GM12878 (cell line): Measurements from ENCODE around the gene HNRNPA2B1. TPM values are rescaled to one million over a fixed set of nuclear protein-coding genes. Genes with fewer than 3 reads are reported as not detected.

ENCODE experiments used
- ATAC-seq: fragments of 200-7000 bp; cut with Tn5 transposase; 3 replicates; pipeline ENCODE4 v1.9.1; 2020; ENCODE audit warnings: mild to moderate bottlenecking, moderate library complexity
- BruUV-seq: library from RNA; stranded (reverse); fragments of 400-500 nt; replicated peaks from 2 replicates; lab custom pipeline; 2021; lab: Mats Ljungman, UMichigan
- CTCF ChIA-PET: fragments of 300-600 bp; sonication (Branson Sonifier 250); formaldehyde crosslinking; extraction: SDS; loops from one replicate; lab custom pipeline; 2021; ENCODE audit warnings: inconsistent platforms; lab: Yijun Ruan, JAX
- POLR2A ChIA-PET: fragments of 350-600 bp; formaldehyde crosslinking; extraction: SDS; loops from one replicate; lab custom pipeline; 2021; ENCODE audit warnings: inconsistent platforms; lab: Charles Lee
- RAD21 ChIA-PET: fragments of 300-600 bp; sonication (Branson Sonifier 250); formaldehyde crosslinking; loops from one replicate; lab custom pipeline; 2023; ENCODE audit warnings: antibody characterized with exemption; ENCODE audit not compliant: unreplicated experiment; lab: Charles Lee
- SMC1A ChIA-PET: fragments of 300-600 bp; sonication (Branson Sonifier 250); formaldehyde crosslinking; loops from one replicate; lab custom pipeline; 2023; ENCODE audit not compliant: unreplicated experiment, uncharacterized antibody; lab: Charles Lee
- DNase-seq: peaks from one replicate; pipeline ENCODE4 v3.0.0-alpha.2; 2011; ENCODE audit warnings: low read depth, low spot score
- FAIRE-seq: peaks from 3 replicates; lab custom pipeline; 2011; peaks lifted over from hg19 to GRCh38; lab: Jason Lieb, UNC
- H2AFZ ChIP-seq: 2 replicates; pipeline ENCODE4 v1.6.0; 2011; ENCODE audit warnings: low read depth, low read length, control low read depth; ENCODE audit not compliant: control insufficient read depth
- H3K27ac ChIP-seq: 2 replicates; pipeline ENCODE4 v1.5.1; 2011; ENCODE audit warnings: control low read depth; ENCODE audit not compliant: control insufficient read depth, insufficient read depth
- H3K27me3 ChIP-seq, 2 experiments: replicated peaks in 1 of 2; 2 replicates each; pipeline versions ENCODE4 v1.6.0 to v1.6.1; 2011; ENCODE audit warnings: low read length in 1 of 2; ENCODE audit not compliant: control insufficient read depth in 2 of 2, insufficient read depth in 2 of 2
- H3K36me3 ChIP-seq, 2 experiments: 2 replicates each; pipeline ENCODE4 v1.5.1; 2011; ENCODE audit warnings: low read length in 1 of 2; ENCODE audit not compliant: control insufficient read depth in 2 of 2, insufficient read depth in 2 of 2
- H3K4me1 ChIP-seq: 2 replicates; pipeline ENCODE4 v1.6.1; 2011; ENCODE audit warnings: mild to moderate bottlenecking, low read length, moderate library complexity, mixed read lengths; ENCODE audit not compliant: control insufficient read depth, insufficient read depth
- H3K4me2 ChIP-seq: 2 replicates; pipeline ENCODE4 v1.6.0; 2011; ENCODE audit warnings: control low read depth; ENCODE audit not compliant: control insufficient read depth, insufficient read depth
- H3K4me3 ChIP-seq: fragments of 200-600 bp; sonication (generic); 2 replicates; pipeline ENCODE4 v1.5.1; 2016
- H3K79me2 ChIP-seq: 2 replicates; pipeline ENCODE4 v1.6.0; 2011; ENCODE audit warnings: low read length; ENCODE audit not compliant: control insufficient read depth, insufficient read depth
- H3K9ac ChIP-seq: 2 replicates; pipeline ENCODE4 v1.8.0; 2011; ENCODE audit warnings: low read length, control low read depth, mixed read lengths; ENCODE audit not compliant: control insufficient read depth, insufficient read depth
- H3K9me3 ChIP-seq: replicated peaks from 3 replicates; pipeline ENCODE4 v1.5.1; 2011; ENCODE audit warnings: mild to moderate bottlenecking, low read length; ENCODE audit not compliant: control insufficient read depth, insufficient read depth
- H4K20me1 ChIP-seq: 2 replicates; pipeline ENCODE4 v1.6.0; 2011; ENCODE audit not compliant: control insufficient read depth, insufficient read depth
- BCL11A ChIP-seq: IDR thresholded peaks from 2 replicates; pipeline ENCODE4 v1.6.1; 2011; ENCODE audit warnings: low read depth, low read length
- CBFB ChIP-seq: IDR thresholded peaks from 2 replicates; pipeline ENCODE4 v1.6.1; 2016; ENCODE audit warnings: antibody characterized with exemption, low read depth
- CEBPZ ChIP-seq: fragments of 150-350 bp; IDR thresholded peaks from 2 replicates; pipeline ENCODE4 v1.6.1; 2016; ENCODE audit warnings: low read depth, low read length
- DPF2 ChIP-seq: fragments of 450-650 bp; IDR thresholded peaks from 2 replicates; pipeline ENCODE4 v1.6.1; 2017; ENCODE audit warnings: mild to moderate bottlenecking
- EP300 ChIP-seq, 2 experiments: fragments of 150-350 bp in 1 of 2; IDR thresholded peaks; 2 replicates each; pipeline ENCODE4 v1.6.1; 2011 to 2012; ENCODE audit warnings: low read depth in 2 of 2, low read length in 2 of 2, borderline replicate concordance in 1 of 2, improper control_type of control experiment in 1 of 2, inconsistent platforms in 1 of 2; ENCODE audit not compliant: control insufficient read depth in 1 of 2
- GABPA ChIP-seq: IDR thresholded peaks from 2 replicates; pipeline ENCODE4 v1.6.1; 2014; ENCODE audit warnings: antibody characterized with exemption, low read depth, mild to moderate bottlenecking, inconsistent platforms
- NR2C2 ChIP-seq: IDR thresholded peaks from 2 replicates; pipeline ENCODE4 v1.6.1; 2011; ENCODE audit warnings: borderline replicate concordance, low read depth; ENCODE audit not compliant: control insufficient read depth, insufficient read length
- PAX5 ChIP-seq: IDR thresholded peaks from 2 replicates; pipeline ENCODE4 v1.6.1; 2011; ENCODE audit warnings: low read depth, low read length, borderline replicate concordance
- POLR2AphosphoS5 ChIP-seq: IDR thresholded peaks from 2 replicates; pipeline ENCODE4 v1.6.1; 2011; ENCODE audit warnings: mild to moderate bottlenecking, low read length, inconsistent platforms
- STAT1 ChIP-seq: fragments of 450-650 bp; conservative IDR thresholded peaks from 2 replicates; pipeline ENCODE4 v1.6.1; 2014; ENCODE audit warnings: antibody characterized with exemption, mild to moderate bottlenecking
- TBL1XR1 ChIP-seq: IDR thresholded peaks from 2 replicates; pipeline ENCODE4 v1.6.1; 2012; ENCODE audit warnings: low read depth, low read length, improper control_type of control experiment
- ZNF217 ChIP-seq: fragments of 450-650 bp; IDR thresholded peaks from 2 replicates; pipeline ENCODE4 v1.6.1; 2017; ENCODE audit warnings: antibody characterized with exemption, mild to moderate bottlenecking
- WGBS: methylation state at CpG from one replicate; pipeline ENCODE4 v1.1.6; 2016; ENCODE audit warnings: low lambda C conversion rate; ENCODE audit not compliant: insufficient replicate concordance, insufficient coverage; ENCODE audit errors: missing lambda C conversion rate; 5-methylcytosine and 5-hydroxymethylcytosine counted together
- in situ Hi-C: fragments of 300-500 bp; cut with MboI; formaldehyde crosslinking; loops from 9 replicates; pipeline ENCODE4 v1.14.3; 2018; ENCODE audit warnings: mixed read lengths
- intact Hi-C: fragments of 100-400 bp; cut with micrococcal nuclease; formaldehyde crosslinking; loops from one replicate; pipeline ENCODE4 v1.14.2; 2022; ENCODE audit not compliant: unreplicated experiment
- polyA plus RNA-seq, 11 experiments: library from polyadenylated mRNA; depleted of rRNA in 4 of 11; unstranded in 6 of 11; stranded (reverse) in 5 of 11; fragments of >200 nt; fragmentation: Nextera tagmentation in 4 of 11; fragmentation: Illumina TruSeq in 1 of 11; extraction: Ambion mirVana in 4 of 11; extraction: Trizol in 1 of 11; gene quantifications; 1 replicate in 1 of 11; 2 replicates in 10 of 11; pipeline versions ENCODE4 v1.2.1 to v1.2.3, GENCODE V29; 2011 to 2016; ENCODE audit warnings: inconsistent platforms in 2 of 11, missing spikeins in 2 of 11, low read depth in 1 of 11
- total RNA-seq, 4 experiments: library from RNA; depleted of rRNA in 3 of 4; stranded (reverse); fragments of >200 nt in 3 of 4; fragmentation: Illumina TruSeq in 1 of 4; extraction: Trizol in 1 of 4; gene quantifications; 2 replicates each; pipeline versions ENCODE4 v1.2.1 to v1.2.3, GENCODE V29; 2013 to 2021
- TF ChIP-seq, protein P1 (sequence below): fragments of 450-650 bp; IDR thresholded peaks from 2 replicates; pipeline ENCODE4 v1.6.1; 2017; ENCODE audit warnings: mild to moderate bottlenecking
- TF ChIP-seq, protein P2 (sequence below): fragments of 450-650 bp; IDR thresholded peaks from 2 replicates; pipeline ENCODE4 v1.6.1; 2017; ENCODE audit warnings: borderline replicate concordance
- TF ChIP-seq, protein P3 (sequence below): IDR thresholded peaks from 2 replicates; pipeline ENCODE4 v1.6.1; 2011; ENCODE audit warnings: low read depth, mild to moderate bottlenecking, low read length, moderate library complexity, borderline replicate concordance; ENCODE audit errors: extremely low read depth

HNRNPA2B1 gene
- total and polyA plus RNA-seq, 10 of the 15 experiments (the other 5 are each of a cell fraction or from before 2014, with no cell fraction given): 295 to 1,396 (median 932) TPM

GRCh38 chr7:26201247-26202018 lies 887 bp upstream of the HNRNPA2B1 start, which contains the start of gene CBX3:
TSS of gene CBX3 (plus strand) at chr7:26201745. CDS start at chr7:26202999, 1,254 bp downstream.
- Histone ChIP-seq H2AFZ (peak within 1 kb of the TSS; percentile 16), H3K36me3 (peaks cover 2 to 14% of the 10 kb centered on the region in 2 experiments), H3K9me3 (no peaks in the 10 kb centered on the region; the same call in 2 of the 3 replicates), H3K4me1 (no peaks in the 10 kb centered on the region), H3K79me2 (peaks cover 90% of the 10 kb centered on the region), H3K27me3 (no peaks in the 10 kb centered on the region), H3K4me2 (peak within 1 kb of the TSS; percentile 79; the same call in 1 of the 2 replicates), H3K27ac (peak within 1 kb of the TSS; percentile 96), H3K9ac (peak within 1 kb of the TSS; percentile 98), H4K20me1 (no peaks in the 10 kb centered on the region; the same call in 1 of the 2 replicates), H3K4me3 (peak within 1 kb of the TSS; percentile 87)
- intact Hi-C loops: loop anchor here (2.0 to 10.0 kb wide), 6 partner anchors 49 to 463 kb away; partner anchors contain the start of gene NFE2L3
- ATAC-seq (peak; percentile 60), FAIRE-seq (no peak), DNase-seq (peak; percentile 73)
- RAD21 ChIA-PET: interaction anchor here (0.7 to 12.7 kb wide), 17 partner anchors 9 to 309 kb away, joined by 3 to 164 read pairs (median 5); partner anchors contain the start of genes NFE2L3 and SNX10
- under 1% methylated on average over 22 of the region's 86 CpGs for WGBS
- no TSS peak for BruUV-seq
- in situ Hi-C loops: loop anchor here (5.0 kb wide), 1 partner anchor 91 kb away; the partner anchor contains the start of gene SNX10
- POLR2A ChIA-PET: interaction anchor here (0.5 to 12.7 kb wide), 12 partner anchors 10 to 234 kb away, joined by 3 to 206 read pairs (median 4); partner anchors contain the start of gene NFE2L3
- CTCF ChIA-PET: interaction anchor here (1.0 to 13.1 kb wide), 6 partner anchors 9 to 331 kb away, joined by 3 to 203 read pairs (median 6); no protein-coding TSS in a partner anchor
- SMC1A ChIA-PET: interaction anchor here (1.0 to 11.0 kb wide), 8 partner anchors 43 to 234 kb away, joined by 3 to 198 read pairs (median 4); partner anchors contain the start of gene SNX10
- TF ChIP-seq STAT1 (no peak), POLR2AphosphoS5 (peak; percentile 96), NR2C2 (no peak), DPF2 (no peak; the same call in 1 of the 2 replicates), EP300 (IDR thresholded peaks at IDR 0.05; ENCODE audit: borderline replicate concordance in 1 of 2, control insufficient read depth in 1 of 2, low read depth in 2 of 2, low read length in 2 of 2) (peak; percentile 18 to 33; a peak in 2 of 4 replicates), CEBPZ (no peak), ZNF217 (no peak), BCL11A (peak; percentile 4; the same call in 1 of the 2 replicates), GABPA (no peak), CBFB (peak; percentile 49), PAX5 (0 out of 2 replicates have a peak, but pooled peaks have one; percentile 23), TBL1XR1 (peak; percentile 78; the same call in 1 of the 2 replicates)
- TF ChIP-seq, protein P1, sequence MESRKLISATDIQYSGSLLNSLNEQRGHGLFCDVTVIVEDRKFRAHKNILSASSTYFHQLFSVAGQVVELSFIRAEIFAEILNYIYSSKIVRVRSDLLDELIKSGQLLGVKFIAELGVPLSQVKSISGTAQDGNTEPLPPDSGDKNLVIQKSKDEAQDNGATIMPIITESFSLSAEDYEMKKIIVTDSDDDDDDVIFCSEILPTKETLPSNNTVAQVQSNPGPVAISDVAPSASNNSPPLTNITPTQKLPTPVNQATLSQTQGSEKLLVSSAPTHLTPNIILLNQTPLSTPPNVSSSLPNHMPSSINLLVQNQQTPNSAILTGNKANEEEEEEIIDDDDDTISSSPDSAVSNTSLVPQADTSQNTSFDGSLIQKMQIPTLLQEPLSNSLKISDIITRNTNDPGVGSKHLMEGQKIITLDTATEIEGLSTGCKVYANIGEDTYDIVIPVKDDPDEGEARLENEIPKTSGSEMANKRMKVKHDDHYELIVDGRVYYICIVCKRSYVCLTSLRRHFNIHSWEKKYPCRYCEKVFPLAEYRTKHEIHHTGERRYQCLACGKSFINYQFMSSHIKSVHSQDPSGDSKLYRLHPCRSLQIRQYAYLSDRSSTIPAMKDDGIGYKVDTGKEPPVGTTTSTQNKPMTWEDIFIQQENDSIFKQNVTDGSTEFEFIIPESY: no peak
- TF ChIP-seq, protein P2, sequence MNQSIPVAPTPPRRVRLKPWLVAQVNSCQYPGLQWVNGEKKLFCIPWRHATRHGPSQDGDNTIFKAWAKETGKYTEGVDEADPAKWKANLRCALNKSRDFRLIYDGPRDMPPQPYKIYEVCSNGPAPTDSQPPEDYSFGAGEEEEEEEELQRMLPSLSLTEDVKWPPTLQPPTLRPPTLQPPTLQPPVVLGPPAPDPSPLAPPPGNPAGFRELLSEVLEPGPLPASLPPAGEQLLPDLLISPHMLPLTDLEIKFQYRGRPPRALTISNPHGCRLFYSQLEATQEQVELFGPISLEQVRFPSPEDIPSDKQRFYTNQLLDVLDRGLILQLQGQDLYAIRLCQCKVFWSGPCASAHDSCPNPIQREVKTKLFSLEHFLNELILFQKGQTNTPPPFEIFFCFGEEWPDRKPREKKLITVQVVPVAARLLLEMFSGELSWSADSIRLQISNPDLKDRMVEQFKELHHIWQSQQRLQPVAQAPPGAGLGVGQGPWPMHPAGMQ: no peak
- TF ChIP-seq, protein P3, sequence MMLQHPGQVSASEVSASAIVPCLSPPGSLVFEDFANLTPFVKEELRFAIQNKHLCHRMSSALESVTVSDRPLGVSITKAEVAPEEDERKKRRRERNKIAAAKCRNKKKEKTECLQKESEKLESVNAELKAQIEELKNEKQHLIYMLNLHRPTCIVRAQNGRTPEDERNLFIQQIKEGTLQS: no peak
